Ureter (tissue), 1 donor: ENCODE measurements around the gene RHOV. TPM values are rescaled to one million over a fixed set of nuclear protein-coding genes. Genes with fewer than 3 reads are reported as not detected.

Experiments used
- total RNA-seq: library from RNA; stranded (reverse); gene quantifications from one replicate; pipeline ENCODE4 v1.2.4, GENCODE V29; 2023
- donor health status: DM: yes; HTN: yes; CAD: no.

Gene RHOV
- total RNA-seq, 1 donor from 2014 or later, result 31.4 TPM

Other genes starting within 250 kb of the RHOV start
- 0.68 TPM for gene RAD51, start 179.1 kb downstream of the RHOV start, total RNA-seq
- gene RMDN3, start 119.0 kb downstream of the RHOV start, total RNA-seq, result 34.6 TPM
- gene GCHFR, start 110.2 kb downstream of the RHOV start, total RNA-seq, result 7.4 TPM
- 0.52 TPM for gene C15orf62, start 104.3 kb downstream of the RHOV start, total RNA-seq
- gene ZFYVE19, start 67.1 kb downstream of the RHOV start, total RNA-seq, result 26.0 TPM
- gene DNAJC17, start 66.8 kb downstream of the RHOV start, total RNA-seq, result 51.3 TPM
- not detected for gene PPP1R14D, start 45.5 kb downstream of the RHOV start, total RNA-seq
- 138 TPM for gene SPINT1, start 30.2 kb downstream of the RHOV start, total RNA-seq
- gene VPS18, start 20.2 kb upstream of the RHOV start, total RNA-seq, result 30.0 TPM
- 15.2 TPM for gene DLL4, start 55.1 kb upstream of the RHOV start, total RNA-seq
- gene CHAC1, start 79.2 kb upstream of the RHOV start, total RNA-seq, result 9.2 TPM
- 38.6 TPM for gene INO80, start 242.0 kb upstream of the RHOV start, total RNA-seq